ENCODE measurements around the gene ZCCHC4. TPM values are rescaled to one million over a fixed set of nuclear protein-coding genes. Genes with fewer than 3 reads are reported as not detected.

The ZCCHC4 gene
- total and polyA plus RNA-seq, 2 of the 4 experiments (the other 2 are of a cell fraction) = 7.9 to 8.1 TPM

GRCh38 chr4:25376754-25377571 is 64.4 kb downstream of the ZCCHC4 start, which contains the start of gene ANAPC4:
Gene ANAPC4, plus strand, starts transcription at chr4:25377263. Its CDS starts 165 bp downstream, at chr4:25377428.
- peak within 1 kb of the TSS; percentile 83 for H4K91ac ChIP-seq (ENCODE audit: insufficient read depth, low read depth, low read length)
- H2AK9ac ChIP-seq (replicated peaks; ENCODE audit: low read depth, low read length, poor library complexity) = peak within 1 kb of the TSS; percentile 89
- no peaks in the 10 kb centered on the region for H3K9me3 ChIP-seq (ENCODE audit: control insufficient read depth, insufficient read depth, low read length)
- H3K23ac ChIP-seq (ENCODE audit: low read depth, low read length) = peak within 1 kb of the TSS; percentile 67
- dilution Hi-C loops (cut with HindIII; ENCODE audit: low sequenced_read_pairs, unreplicated experiment) (no loop called here), in situ Hi-C loops (cut with MboI; ENCODE audit: low sequenced_read_pairs) (no loop called here), intact Hi-C loops (cut with micrococcal nuclease) (loop anchor here (10.0 kb wide), 1 partner anchor 522 kb away; no protein-coding TSS in a partner anchor)
- peak within 1 kb of the TSS; percentile 98 for H2AFZ ChIP-seq (replicated peaks; ENCODE audit: low read length, poor library complexity)
- peak within 1 kb of the TSS; percentile 63 for H3K56ac ChIP-seq (ENCODE audit: extremely low read depth, insufficient read depth, low read length)
- H3K27ac ChIP-seq (ENCODE audit: insufficient read depth, low read length) = peak within 1 kb of the TSS; percentile 73
- peak within 1 kb of the TSS; percentile 82 to 94 for H4K8ac ChIP-seq (ENCODE audit: low read depth in 2 of 2, low read length in 2 of 2)
- ATAC-seq (ENCODE audit: low read depth) (peak; percentile 96), DNase-seq (peak; percentile 82)
- H3K9ac ChIP-seq (ENCODE audit: low read depth, low read length) = peak within 1 kb of the TSS; percentile 92
- H2BK120ac ChIP-seq (ENCODE audit: low read depth, low read length) = peak within 1 kb of the TSS; percentile 47
- no peaks in the 10 kb centered on the region for H4K20me1 ChIP-seq (ENCODE audit: insufficient read depth, low read length)
- ChIA-PET POLR2A (ENCODE audit: unreplicated experiment) (no interaction called here), CTCF (interaction anchor here (0.9 kb wide), 1 partner anchor 65 kb away, joined by 3 read pairs; the partner anchor contains the start of gene ZCCHC4)
- peaks cover 16% of the 10 kb centered on the region for H3K9me1 ChIP-seq (ENCODE audit: insufficient read depth, low read length)
- H3K4me2 ChIP-seq (ENCODE audit: low read depth, low read length) = peak within 1 kb of the TSS; percentile 92
- H4K5ac ChIP-seq (ENCODE audit: low read depth, low read length) = peak within 1 kb of the TSS; percentile 94
- no peak within 1 kb of the TSS for H2BK20ac ChIP-seq (ENCODE audit: low read depth, low read length)
- peak within 1 kb of the TSS; percentile 56 for H2BK5ac ChIP-seq (ENCODE audit: low read depth, low read length, poor library complexity, severe bottlenecking)
- H3K4me3 ChIP-seq (ENCODE audit: insufficient read depth, low read depth, low read length) = peak within 1 kb of the TSS; percentile 99
- WGBS, 2 experiments (ENCODE audit: extremely low coverage in 2 of 2, insufficient read length in 1 of 2) = 0% methylated on average over 9 of the region's 74 CpGs; no CpG with 5 or more reads in 1 of the 2 experiments
- no peak within 1 kb of the TSS for H2AK5ac ChIP-seq (ENCODE audit: low read depth, low read length)
- H3K4me1 ChIP-seq (ENCODE audit: control insufficient read depth, insufficient read depth, low read length) = peaks cover 5% of the 10 kb centered on the region
- H3K4ac ChIP-seq (ENCODE audit: low read depth, low read length) = peak within 1 kb of the TSS; percentile 81
- BruUV-seq (replicated peaks) = no TSS peak
- H3K18ac ChIP-seq (ENCODE audit: low read depth, low read length) = peak within 1 kb of the TSS; percentile 74; the same call in 1 of the 2 replicates
- H3K27me3 ChIP-seq (ENCODE audit: control insufficient read depth, insufficient read depth, low read length) = no peaks in the 10 kb centered on the region
- peaks cover 5% of the 10 kb centered on the region; the same call in 1 of the 2 replicates for H3K36me3 ChIP-seq (ENCODE audit: control insufficient read depth, insufficient read depth, low read length)
- peak within 1 kb of the TSS; percentile 87 for H3K14ac ChIP-seq (replicated peaks; ENCODE audit: low read depth, low read length)
- peaks cover 23 to 29% of the 10 kb centered on the region in 2 experiments for H3K79me1 ChIP-seq (ENCODE audit: low read depth in 1 of 2, low read length in 2 of 2)
- H2BK15ac ChIP-seq (ENCODE audit: low read depth, low read length) = no peak within 1 kb of the TSS
- TF ChIP-seq, protein P1, sequence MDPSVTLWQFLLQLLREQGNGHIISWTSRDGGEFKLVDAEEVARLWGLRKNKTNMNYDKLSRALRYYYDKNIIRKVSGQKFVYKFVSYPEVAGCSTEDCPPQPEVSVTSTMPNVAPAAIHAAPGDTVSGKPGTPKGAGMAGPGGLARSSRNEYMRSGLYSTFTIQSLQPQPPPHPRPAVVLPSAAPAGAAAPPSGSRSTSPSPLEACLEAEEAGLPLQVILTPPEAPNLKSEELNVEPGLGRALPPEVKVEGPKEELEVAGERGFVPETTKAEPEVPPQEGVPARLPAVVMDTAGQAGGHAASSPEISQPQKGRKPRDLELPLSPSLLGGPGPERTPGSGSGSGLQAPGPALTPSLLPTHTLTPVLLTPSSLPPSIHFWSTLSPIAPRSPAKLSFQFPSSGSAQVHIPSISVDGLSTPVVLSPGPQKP (IDR thresholded peaks at IDR 0.05; ENCODE audit: borderline replicate concordance, low read depth, low read length) = no peak
- no peak for TF ChIP-seq SMC3 (IDR thresholded peaks at IDR 0.05; ENCODE audit: low read depth, low read length)
- TF ChIP-seq RAD21 (IDR thresholded peaks at IDR 0.05; ENCODE audit: low read length) = no peak
- TF ChIP-seq CEBPB (IDR thresholded peaks at IDR 0.05; ENCODE audit: low read depth, low read length) = no peak
- TF ChIP-seq FOS (IDR thresholded peaks at IDR 0.05; ENCODE audit: low read depth, low read length) = no peak
- TF ChIP-seq USF2 (IDR thresholded peaks at IDR 0.05; ENCODE audit: low read depth, low read length) = no peak
- no peak for TF ChIP-seq NFE2L2 (IDR thresholded peaks at IDR 0.05; ENCODE audit: low read depth, low read length)
- TF ChIP-seq MAFK (IDR thresholded peaks at IDR 0.05; ENCODE audit: low read depth, low read length) = no peak
- TF ChIP-seq, protein P2, sequence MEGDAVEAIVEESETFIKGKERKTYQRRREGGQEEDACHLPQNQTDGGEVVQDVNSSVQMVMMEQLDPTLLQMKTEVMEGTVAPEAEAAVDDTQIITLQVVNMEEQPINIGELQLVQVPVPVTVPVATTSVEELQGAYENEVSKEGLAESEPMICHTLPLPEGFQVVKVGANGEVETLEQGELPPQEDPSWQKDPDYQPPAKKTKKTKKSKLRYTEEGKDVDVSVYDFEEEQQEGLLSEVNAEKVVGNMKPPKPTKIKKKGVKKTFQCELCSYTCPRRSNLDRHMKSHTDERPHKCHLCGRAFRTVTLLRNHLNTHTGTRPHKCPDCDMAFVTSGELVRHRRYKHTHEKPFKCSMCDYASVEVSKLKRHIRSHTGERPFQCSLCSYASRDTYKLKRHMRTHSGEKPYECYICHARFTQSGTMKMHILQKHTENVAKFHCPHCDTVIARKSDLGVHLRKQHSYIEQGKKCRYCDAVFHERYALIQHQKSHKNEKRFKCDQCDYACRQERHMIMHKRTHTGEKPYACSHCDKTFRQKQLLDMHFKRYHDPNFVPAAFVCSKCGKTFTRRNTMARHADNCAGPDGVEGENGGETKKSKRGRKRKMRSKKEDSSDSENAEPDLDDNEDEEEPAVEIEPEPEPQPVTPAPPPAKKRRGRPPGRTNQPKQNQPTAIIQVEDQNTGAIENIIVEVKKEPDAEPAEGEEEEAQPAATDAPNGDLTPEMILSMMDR (conservative IDR thresholded peaks at IDR 0.05; ENCODE audit: low read depth, low read length) = 0 out of 2 replicates have a peak, but pooled peaks have one; percentile 11
- TF ChIP-seq CHD1 (IDR thresholded peaks at IDR 0.05; ENCODE audit: low read depth, low read length) = no peak
- TF ChIP-seq RFX5 (IDR thresholded peaks at IDR 0.05; ENCODE audit: low read depth, low read length) = no peak
- TF ChIP-seq MXI1 (IDR thresholded peaks at IDR 0.05; ENCODE audit: borderline replicate concordance, low read depth, low read length) = no peak
- TF ChIP-seq RCOR1 (IDR thresholded peaks at IDR 0.05; ENCODE audit: insufficient replicate concordance, low read length) = no peak
- no peak for TF ChIP-seq BHLHE40 (IDR thresholded peaks at IDR 0.05; ENCODE audit: low read depth, low read length)

Measured in IMR-90 (cell line).